T47D (cell line): ENCODE results near the gene LRG1.

ENCODE experiments used
- DNase-seq, 2 experiments: peaks; one replicate each; pipeline versions ENCODE4 v3.0.0 to v3.0.0-alpha.2; 2011 to 2012; ENCODE audit warnings: low read depth in 1 of 2, low spot score in 1 of 2
- JUND ChIP-seq: IDR thresholded peaks from 2 replicates; pipeline ENCODE4 v1.6.1; 2012; ENCODE audit warnings: low read depth
- in situ Hi-C: cut with HindIII; loops from 2 replicates; pipeline ENCODE4 v1.10.0; 2016; ENCODE audit warnings: low sequenced_read_pairs, low pct_unique_long_range_greater_than_20kb

Gene LRG1

DNA sequence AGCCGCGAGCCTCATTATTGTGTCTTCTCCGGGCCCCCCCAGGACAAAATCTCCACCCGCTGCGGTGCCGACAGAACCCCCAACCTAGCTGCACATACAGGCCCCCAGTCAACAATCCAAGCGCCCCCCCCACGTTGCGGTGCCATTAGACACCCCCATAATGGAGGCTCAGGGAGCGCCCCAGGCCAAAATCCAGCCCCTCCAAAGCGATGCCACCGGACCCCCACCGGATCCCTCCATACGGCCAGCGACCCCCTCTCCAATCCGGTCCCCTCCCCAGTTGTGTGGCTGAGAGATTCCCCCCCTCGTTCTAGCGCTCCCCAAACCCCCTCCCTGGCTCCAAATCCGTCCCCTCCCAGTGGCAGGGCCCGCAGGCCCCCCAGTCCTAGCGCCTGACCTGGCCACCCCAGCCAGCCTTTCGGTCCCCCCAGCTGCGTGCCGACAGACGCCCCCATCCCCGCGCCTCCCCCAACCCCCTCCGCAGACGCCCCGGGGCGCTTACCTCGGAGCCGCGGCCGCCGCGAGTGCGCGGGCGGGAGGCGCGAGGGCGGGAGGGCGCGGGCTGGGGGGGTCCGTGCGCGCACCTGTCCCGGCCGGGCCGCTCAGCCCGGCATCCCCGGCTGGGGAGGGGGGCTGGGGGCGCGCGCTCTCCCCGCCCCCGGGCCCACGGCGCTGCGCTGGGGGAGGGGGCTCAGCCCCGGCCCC, 41.3 kb upstream of the LRG1 start:
- DNase-seq: no peak
- in situ Hi-C loops: no loop called here
- TF ChIP-seq JUND: no peak

DNA sequence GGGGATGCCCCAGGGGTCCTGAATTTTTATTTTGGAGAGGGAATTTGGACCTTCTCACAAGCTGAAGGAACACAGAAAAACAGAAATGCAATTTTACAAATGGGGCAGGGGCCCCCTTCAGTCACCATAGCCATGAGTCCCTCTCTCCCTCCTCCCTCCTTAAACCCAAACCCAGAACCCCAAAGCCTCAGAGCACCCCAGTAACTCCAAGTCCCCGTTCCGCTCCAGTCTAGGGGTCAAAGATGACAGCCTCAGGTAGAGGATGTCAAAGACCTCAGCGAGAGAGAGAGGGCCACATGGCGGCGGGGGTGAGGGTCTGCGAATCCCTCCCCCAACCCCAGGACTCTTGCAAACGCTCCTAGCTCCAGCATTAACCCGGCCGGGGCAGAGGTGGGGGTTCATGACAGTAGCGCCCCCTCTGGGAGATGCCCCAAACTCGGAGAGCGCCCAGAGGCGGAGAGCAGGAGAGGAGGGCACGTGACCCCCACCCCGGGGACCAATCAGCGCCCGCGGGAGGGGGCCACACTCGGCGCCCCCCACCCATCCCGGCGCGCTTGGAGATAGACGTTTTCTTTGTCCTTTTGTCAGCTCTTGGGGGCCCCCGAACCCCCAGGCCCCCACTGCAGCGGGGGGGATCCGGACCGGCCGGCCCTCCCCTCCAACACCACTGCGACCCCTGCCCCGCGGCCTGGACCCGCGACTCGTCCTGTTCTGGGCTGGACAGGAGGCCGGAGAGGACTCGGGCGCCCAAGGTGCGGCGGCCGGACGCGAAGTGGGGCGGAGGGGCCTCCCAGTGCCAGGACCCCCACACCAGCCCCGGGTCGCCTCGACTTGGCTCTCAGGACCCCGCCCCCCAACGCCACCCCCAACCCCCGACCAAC, 40.4 kb upstream of the LRG1 start:
- DNase-seq: no peak
- in situ Hi-C loops: no loop called here
- no peak for TF ChIP-seq JUND

DNA sequence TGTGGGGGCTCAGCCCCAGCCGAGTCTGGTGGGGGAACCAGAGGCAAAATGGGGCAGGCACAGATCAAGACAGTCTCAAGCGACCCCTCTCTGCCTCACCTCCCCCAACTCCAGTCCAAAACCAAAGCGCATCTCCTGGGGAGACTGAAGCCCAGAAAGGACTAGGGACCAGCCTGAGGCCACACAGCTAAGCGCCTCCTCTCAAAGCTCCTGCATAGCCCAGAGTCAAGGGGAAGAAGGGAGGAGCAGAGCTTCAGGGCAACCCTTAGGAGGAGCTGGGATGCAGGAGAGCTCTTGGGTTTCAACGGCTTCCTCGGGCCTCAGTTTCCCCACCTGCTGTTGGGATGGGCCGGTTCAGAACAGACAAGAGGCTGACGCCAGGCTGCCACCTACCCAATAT, 39.6 kb upstream of the LRG1 start:
- no peak for DNase-seq
- in situ Hi-C loops: no loop called here
- TF ChIP-seq JUND: no peak

DNA sequence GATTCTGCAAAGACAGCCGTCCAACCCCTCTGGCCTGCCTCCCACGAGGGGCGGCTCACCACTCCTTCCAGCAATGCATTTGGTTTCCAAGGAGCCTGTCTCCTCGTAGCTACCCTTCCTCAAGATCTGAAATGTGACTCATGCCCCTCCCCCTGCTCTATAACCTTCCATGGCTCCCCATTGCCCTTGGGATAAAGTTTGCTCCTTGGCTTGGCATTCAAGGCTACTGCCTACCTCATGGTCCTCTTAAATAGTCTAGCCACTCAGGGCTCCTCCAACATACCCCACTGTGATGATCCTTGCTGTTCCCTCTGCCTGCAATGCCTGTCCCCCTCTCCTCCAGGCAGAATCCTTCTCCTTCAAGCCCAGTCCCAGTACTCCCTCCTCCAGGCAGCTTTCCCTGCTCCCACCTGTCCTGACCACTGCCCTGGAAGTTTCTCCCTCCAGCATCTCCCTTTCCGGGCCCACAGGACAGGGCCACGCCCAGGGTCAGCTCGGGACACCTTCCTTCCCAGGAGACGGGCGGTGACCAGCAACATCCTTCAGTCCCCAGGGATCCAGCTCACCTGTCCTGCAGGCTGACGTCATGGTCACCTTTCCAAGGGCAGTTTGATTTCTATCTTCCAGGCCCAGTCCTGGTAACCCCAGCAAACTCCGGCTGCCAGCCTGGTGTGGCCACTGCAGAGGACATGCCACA, 38.9 kb upstream of the LRG1 start:
- TF ChIP-seq JUND: no peak
- peak in 1 of 2 experiments; percentile 44 for DNase-seq
- in situ Hi-C loops: no loop called here

DNA sequence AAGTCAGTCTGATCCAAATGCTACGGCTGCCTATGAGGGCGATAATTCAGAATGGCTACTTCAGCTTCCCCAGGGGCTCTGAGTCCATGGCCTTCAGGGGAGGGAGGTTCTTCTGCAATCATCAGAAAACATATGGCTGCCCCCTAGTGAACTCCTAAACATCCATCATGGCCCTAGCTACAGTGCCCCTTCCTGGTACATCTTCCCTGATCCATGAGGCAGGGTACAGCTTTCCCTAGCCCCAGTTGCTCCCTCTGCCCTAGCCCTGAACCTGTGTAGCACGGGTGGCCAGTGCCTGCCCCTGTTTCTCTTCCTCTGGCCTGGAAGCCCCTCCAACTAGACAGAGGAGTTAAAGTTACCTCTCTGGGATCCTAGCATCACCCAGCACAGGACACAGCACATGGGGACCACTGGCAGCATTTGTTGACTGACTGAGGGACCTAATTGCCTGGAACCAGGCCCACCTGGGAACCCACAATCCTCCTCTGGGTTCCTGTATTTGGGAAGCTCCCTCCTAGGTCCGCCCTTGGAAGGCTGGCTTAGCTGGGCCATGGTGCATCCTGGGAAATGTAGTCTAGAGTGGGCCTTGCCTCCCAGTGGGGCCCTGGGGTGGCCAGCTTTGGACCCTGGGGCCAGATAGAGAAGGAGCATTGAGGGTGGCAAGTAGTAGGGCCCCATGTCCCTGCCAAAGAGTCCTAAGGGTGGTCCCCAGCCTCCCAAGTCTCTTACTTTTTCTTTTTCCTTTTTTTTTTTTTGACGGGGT, 37.4 kb upstream of the LRG1 start:
- no peak for TF ChIP-seq JUND
- in situ Hi-C loops: no loop called here
- peak in 1 of 2 experiments; percentile 57 for DNase-seq

DNA sequence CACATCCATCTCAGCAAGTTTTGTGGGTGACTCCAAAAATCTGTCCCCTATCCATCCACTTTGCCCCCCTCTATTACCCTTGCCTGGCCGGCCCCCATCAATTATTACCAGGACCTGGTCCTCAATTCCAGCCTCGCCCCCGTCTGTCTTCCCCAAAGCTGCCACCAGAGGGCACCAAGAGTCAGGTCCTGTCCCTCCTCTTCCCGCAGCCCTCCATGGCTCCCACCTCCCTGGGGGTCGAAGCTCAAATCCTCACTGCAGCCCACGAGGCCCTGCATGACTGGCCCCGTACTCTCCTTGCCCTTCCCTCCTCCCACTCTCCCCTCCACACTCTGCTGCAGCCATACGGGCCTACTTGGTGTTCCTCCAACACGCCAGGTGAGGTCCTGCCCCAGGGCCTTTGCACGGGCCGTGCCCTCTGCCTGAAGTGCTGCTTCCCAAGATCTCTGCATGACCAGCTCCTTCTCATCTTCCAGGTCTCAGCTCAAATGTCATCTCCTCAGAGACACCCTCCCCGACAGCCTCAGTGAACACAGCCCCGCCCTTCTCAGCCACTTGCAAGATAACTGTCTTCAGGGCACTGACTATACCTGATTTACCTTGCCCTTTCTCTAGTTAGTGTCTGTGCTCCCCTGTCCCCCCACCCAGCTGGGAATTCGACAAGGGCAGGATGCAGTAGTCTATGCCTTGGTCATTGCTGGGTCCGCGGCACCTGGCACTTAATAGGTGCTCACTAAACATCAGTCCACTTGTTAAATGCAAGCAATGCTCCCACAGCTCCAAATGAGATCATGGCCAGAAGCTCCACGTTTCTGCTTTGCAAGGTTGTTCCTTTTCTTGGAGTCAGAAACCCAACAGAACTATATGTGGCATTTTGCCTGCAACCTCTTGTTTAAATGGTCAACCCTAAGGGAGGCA, 36.4 kb upstream of the LRG1 start:
- in situ Hi-C loops: no loop called here
- peak; percentile 37 to 53 for DNase-seq
- no peak for TF ChIP-seq JUND

DNA sequence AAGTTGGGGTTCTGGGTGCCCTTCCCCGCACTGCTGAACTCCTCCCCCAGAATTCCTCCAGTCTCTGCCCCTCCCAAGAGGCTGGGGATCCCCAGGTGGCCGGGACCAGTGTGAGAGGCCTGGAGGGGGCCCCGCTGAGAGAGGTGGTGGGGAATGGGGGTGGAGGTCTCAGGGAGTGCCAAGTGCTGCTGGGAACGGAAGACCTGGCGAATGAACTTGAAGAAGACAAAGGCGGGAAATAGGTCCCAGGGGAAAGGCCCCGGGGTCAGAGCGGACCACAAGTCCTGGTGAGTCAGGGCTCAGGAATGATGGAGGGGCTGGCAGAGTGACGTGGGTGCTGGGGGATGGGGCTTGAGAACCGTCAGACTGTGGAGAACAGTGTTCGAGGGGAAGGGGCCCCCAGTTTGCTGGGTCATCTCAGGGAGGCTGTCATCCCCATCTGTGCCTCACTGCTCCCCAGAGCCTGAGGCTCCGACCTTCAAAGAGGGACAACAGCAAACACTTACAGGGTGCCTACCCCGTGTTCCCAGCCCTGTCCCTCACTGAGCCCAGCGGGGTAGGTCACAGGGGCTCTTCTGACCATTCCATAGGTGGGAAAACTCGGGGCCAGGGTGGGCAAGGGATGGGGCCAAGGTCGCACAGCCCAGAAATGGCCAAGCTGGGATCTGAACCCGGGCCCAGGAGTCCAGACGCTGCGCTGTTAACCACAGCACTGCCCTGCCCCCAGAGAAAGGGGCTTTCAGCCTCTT, 35.6 kb upstream of the LRG1 start:
- no peak for TF ChIP-seq JUND
- no peak for DNase-seq
- in situ Hi-C loops: no loop called here

DNA sequence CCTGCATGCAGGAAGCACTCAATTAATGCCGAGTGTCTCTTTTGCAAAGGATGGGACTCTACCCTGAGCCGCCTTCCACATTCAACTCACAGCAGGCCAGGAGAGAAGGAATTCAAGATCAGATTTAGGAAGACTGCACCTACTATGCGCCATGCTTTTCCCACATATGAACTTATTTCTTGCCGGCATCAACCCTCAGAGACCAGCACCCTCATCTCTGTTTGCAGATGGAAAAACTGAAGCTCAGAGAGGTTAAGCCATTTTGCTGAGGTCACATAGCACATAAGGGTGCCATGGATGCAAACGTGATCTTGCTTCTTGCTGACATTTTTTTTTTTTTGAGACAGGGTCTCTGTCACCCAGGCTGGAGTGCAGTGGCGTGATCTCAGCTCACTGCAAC, 33.8 kb upstream of the LRG1 start:
- no peak for DNase-seq
- in situ Hi-C loops: no loop called here
- TF ChIP-seq JUND: no peak

DNA sequence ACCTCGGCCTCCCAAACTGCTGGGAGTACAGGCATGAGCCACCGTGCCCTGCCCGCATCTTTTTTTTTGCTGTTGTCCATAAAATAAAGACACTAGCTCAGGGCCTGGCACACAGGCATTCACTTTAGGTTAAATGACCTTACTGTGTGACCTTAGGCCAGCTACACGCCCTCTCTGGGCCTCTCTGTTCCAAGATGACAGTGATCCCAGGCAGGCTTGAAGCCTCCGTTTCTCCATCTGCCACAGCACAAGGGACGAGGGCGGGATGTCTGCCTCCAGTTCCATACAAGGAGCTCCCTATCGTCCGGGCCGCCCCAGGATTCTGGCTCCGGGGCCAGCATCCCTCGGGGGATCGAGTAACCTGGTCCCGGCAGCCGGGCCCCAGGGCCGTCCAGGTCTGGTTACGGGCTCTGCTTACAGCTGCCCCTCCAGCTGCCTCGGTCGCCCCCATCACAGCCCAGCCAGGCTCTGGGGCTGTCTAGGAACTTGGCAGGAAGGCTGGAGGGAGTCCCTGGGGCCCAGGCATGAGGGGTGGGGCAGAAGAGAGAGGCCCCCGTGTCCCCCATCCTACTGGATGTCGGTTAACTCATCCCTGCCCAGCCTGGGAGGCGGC, 31.6 kb upstream of the LRG1 start:
- DNase-seq: no peak
- no peak for TF ChIP-seq JUND

DNA sequence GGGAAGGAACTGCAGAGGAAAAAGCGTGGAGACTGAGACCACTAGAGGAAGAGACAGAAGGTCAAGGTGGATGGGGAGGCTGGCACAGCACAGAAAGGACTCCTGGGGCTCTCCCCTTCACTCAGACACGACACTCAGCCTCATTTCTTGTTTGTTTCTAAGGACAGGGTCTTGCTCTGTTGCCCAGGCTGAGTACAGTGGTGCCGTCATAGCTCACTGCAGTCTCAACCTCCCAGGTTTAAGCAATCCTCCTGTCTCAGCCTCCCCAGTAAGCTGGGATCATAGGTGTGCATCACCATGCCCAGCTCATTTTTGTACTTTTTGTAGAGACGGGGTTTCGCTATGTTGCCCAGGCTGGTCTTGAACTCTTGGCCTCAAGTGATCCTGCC, 31.1 kb upstream of the LRG1 start:
- no peak for TF ChIP-seq JUND
- DNase-seq: no peak
- in situ Hi-C loops: no loop called here

More for the DNA sequence above, 31.6 kb upstream of the LRG1 start:
- in situ Hi-C loops: no loop called here

DNA sequence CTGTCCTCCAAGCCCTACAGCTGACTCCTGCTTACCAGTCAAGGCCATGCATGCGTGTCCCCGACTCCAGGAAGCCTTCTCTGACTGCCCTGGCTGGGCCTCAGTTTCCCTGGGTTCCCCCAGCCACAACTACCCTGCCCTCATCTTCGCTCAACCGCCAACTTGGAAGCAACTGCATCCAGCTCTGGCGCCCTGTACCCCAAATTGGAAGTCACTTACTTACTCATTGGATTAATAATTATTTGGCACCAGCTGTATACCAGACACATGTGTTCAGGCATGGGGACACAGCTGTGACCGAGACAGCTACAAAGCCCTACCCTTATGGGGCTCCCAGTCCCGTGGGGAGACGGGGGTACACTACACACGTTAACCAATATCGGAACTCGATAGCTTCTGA, 30.6 kb upstream of the LRG1 start:
- no peak for TF ChIP-seq JUND
- in situ Hi-C loops: no loop called here
- no peak for DNase-seq
